ENCODE measurements around the gene UBQLN4. TPM values are rescaled to one million over a fixed set of nuclear protein-coding genes. Genes with fewer than 3 reads are reported as not detected.
A peak's percentile ranks its signal among the peaks of the same experiment; 100 is the strongest.

UBQLN4 gene
- polyA plus RNA-seq, 1 donor from 2014 or later: 34.9 TPM

DNA sequence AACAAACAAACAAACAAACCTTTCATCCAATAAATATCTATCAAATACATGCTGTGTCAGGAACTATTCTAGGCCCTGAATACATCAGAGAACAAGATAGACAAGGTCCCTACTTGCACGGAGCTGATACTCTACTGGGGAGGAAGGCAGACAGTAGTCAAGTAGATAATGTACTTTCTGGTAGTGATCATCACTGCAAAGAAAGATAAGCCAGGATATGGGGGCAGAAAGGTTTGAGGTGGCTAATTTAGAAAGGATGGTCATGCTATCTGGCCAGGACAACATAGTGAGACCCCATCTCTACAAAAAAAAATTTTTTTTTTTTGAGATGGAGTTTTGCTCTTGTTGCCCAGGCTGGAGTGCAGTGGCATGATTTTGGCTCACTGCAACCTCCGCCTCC, 38.0 kb upstream of the UBQLN4 start:
- H4K20me1 ChIP-seq (ENCODE audit: insufficient read depth): peaks cover 26% of the 10 kb centered on the region
- H3K79me2 ChIP-seq (replicated peaks; ENCODE audit: insufficient read depth, low read length): peaks cover 79% of the 10 kb centered on the region
- H3K27me3 ChIP-seq (ENCODE audit: insufficient read depth, low read depth, low read length): no peaks in the 10 kb centered on the region
- H2AFZ ChIP-seq (ENCODE audit: low read depth, low read length): no peak overlapping the region
- no peaks in the 10 kb centered on the region for H3K9me2 ChIP-seq (ENCODE audit: insufficient read depth, low read length)
- no peak overlapping the region for H3K27ac ChIP-seq (ENCODE audit: low read length)
- TF ChIP-seq, protein P1, sequence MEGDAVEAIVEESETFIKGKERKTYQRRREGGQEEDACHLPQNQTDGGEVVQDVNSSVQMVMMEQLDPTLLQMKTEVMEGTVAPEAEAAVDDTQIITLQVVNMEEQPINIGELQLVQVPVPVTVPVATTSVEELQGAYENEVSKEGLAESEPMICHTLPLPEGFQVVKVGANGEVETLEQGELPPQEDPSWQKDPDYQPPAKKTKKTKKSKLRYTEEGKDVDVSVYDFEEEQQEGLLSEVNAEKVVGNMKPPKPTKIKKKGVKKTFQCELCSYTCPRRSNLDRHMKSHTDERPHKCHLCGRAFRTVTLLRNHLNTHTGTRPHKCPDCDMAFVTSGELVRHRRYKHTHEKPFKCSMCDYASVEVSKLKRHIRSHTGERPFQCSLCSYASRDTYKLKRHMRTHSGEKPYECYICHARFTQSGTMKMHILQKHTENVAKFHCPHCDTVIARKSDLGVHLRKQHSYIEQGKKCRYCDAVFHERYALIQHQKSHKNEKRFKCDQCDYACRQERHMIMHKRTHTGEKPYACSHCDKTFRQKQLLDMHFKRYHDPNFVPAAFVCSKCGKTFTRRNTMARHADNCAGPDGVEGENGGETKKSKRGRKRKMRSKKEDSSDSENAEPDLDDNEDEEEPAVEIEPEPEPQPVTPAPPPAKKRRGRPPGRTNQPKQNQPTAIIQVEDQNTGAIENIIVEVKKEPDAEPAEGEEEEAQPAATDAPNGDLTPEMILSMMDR (IDR thresholded peaks at IDR 0.05; ENCODE audit: poor library complexity, severe bottlenecking): no peak
- TF ChIP-seq SMC3 (conservative IDR thresholded peaks at IDR 0.05; ENCODE audit: poor library complexity) (no peak), MXI1 (conservative IDR thresholded peaks at IDR 0.05; ENCODE audit: poor library complexity, severe bottlenecking) (no peak), POLR2AphosphoS5 (IDR thresholded peaks at IDR 0.05) (no peak), EP300 (conservative IDR thresholded peaks at IDR 0.05; ENCODE audit: poor library complexity, severe bottlenecking) (no peak), EZH2 (IDR thresholded peaks at IDR 0.05; ENCODE audit: borderline replicate concordance, insufficient read depth, low read length, poor library complexity, severe bottlenecking) (no peak), RAD21 (conservative IDR thresholded peaks at IDR 0.05) (no peak), TAF1 (IDR thresholded peaks at IDR 0.05; ENCODE audit: low read depth) (no peak)
- TF ChIP-seq, protein P2, sequence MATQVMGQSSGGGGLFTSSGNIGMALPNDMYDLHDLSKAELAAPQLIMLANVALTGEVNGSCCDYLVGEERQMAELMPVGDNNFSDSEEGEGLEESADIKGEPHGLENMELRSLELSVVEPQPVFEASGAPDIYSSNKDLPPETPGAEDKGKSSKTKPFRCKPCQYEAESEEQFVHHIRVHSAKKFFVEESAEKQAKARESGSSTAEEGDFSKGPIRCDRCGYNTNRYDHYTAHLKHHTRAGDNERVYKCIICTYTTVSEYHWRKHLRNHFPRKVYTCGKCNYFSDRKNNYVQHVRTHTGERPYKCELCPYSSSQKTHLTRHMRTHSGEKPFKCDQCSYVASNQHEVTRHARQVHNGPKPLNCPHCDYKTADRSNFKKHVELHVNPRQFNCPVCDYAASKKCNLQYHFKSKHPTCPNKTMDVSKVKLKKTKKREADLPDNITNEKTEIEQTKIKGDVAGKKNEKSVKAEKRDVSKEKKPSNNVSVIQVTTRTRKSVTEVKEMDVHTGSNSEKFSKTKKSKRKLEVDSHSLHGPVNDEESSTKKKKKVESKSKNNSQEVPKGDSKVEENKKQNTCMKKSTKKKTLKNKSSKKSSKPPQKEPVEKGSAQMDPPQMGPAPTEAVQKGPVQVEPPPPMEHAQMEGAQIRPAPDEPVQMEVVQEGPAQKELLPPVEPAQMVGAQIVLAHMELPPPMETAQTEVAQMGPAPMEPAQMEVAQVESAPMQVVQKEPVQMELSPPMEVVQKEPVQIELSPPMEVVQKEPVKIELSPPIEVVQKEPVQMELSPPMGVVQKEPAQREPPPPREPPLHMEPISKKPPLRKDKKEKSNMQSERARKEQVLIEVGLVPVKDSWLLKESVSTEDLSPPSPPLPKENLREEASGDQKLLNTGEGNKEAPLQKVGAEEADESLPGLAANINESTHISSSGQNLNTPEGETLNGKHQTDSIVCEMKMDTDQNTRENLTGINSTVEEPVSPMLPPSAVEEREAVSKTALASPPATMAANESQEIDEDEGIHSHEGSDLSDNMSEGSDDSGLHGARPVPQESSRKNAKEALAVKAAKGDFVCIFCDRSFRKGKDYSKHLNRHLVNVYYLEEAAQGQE (IDR thresholded peaks at IDR 0.05; ENCODE audit: borderline replicate concordance): no peak
- H3K9me3 ChIP-seq (ENCODE audit: low read length): no peaks in the 10 kb centered on the region
- H3K4me2 ChIP-seq (ENCODE audit: low read length): no peak overlapping the region
- peaks cover 6% of the 10 kb centered on the region for H3K36me3 ChIP-seq (ENCODE audit: insufficient read depth, low read length)
- no peak overlapping the region for H3K9ac ChIP-seq (ENCODE audit: low read length)
- no peak overlapping the region for H3K4me3 ChIP-seq (ENCODE audit: low read length)
- H3F3A ChIP-seq (ENCODE audit: insufficient read depth, low read length, poor library complexity, severe bottlenecking): no peaks in the 10 kb centered on the region

DNA sequence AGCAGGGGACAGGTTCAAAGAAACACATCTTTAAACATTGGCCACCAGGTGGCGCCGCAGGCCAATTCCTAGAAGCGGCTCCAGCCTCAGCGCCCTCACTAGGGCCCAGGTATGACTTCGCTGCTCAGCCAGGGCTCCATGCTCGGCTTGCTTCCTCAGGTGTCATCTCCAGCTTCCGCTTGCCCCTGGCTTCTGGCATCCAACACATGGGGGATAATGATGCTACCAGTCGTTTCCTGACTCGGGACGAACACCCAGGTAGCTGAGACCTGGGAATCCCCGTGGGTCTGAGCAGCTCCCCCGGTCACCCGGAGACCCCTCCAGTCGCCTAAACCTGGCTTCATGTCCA, 37.2 kb upstream of the UBQLN4 start:
- Histone ChIP-seq H3K9me3 (ENCODE audit: low read length) (no peaks in the 10 kb centered on the region), H3F3A (ENCODE audit: insufficient read depth, low read length, poor library complexity, severe bottlenecking) (no peaks in the 10 kb centered on the region), H3K9me2 (ENCODE audit: insufficient read depth, low read length) (no peaks in the 10 kb centered on the region), H2AFZ (ENCODE audit: low read depth, low read length) (no peak overlapping the region), H3K36me3 (ENCODE audit: insufficient read depth, low read length) (no peaks in the 10 kb centered on the region), H3K9ac (ENCODE audit: low read length) (no peak overlapping the region), H3K4me3 (ENCODE audit: low read length) (no peak overlapping the region), H3K4me2 (ENCODE audit: low read length) (no peak overlapping the region), H3K27me3 (ENCODE audit: insufficient read depth, low read depth, low read length) (no peaks in the 10 kb centered on the region), H3K79me2 (replicated peaks; ENCODE audit: insufficient read depth, low read length) (peaks cover 79% of the 10 kb centered on the region), H3K27ac (ENCODE audit: low read length) (no peak overlapping the region), H4K20me1 (ENCODE audit: insufficient read depth) (peaks cover 19% of the 10 kb centered on the region)
- TF ChIP-seq TAF1 (IDR thresholded peaks at IDR 0.05; ENCODE audit: low read depth) (no peak), MXI1 (conservative IDR thresholded peaks at IDR 0.05; ENCODE audit: poor library complexity, severe bottlenecking) (peak; percentile 48), POLR2AphosphoS5 (IDR thresholded peaks at IDR 0.05) (no peak), SMC3 (conservative IDR thresholded peaks at IDR 0.05; ENCODE audit: poor library complexity) (peak; percentile 86), RAD21 (conservative IDR thresholded peaks at IDR 0.05) (peak; percentile 84)
- TF ChIP-seq, protein P2 (IDR thresholded peaks at IDR 0.05; ENCODE audit: borderline replicate concordance): no peak
- TF ChIP-seq, protein P1 (IDR thresholded peaks at IDR 0.05; ENCODE audit: poor library complexity, severe bottlenecking): peak; percentile 92

Data from neural cell (in vitro differentiated cells).